Stimulated activated CD4-positive, alpha-beta T cell treated with anti-CD3 and anti-CD28 coated beads, TNF-alpha, amount 100 ng/mL, for 1 hour (primary cell): Measurements from ENCODE around the gene OR52E8.

ENCODE experiments used
- DNase-seq, 3 donors: peaks; one replicate each; pipeline ENCODE4 v3.0.0-alpha.2; 2020; ENCODE audit warnings: low read depth in 3 of 3, low spot score in 1 of 3

OR52E8 gene

DNA sequence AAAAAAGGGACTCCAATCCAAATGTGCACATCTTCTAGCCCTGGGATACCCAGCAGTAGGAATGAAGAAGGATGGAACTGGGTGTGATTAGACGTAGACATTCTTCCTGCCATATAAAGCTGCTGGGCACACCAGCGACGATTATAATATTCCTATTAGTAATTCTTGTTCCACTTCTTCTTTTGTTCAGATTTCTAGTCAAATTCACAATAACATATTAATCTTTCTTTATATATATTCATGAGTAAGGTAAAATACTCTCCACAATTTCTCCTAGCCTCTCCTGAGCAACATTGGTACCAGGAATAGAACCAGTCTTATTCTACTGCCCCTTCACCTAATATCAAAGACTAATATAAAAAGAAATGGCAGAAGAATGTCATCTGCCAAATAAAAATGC lies at the start of gene OR52E8:
OR52E8 (minus strand) TSS at position 101 of the 400 bp plus-strand sequence; CDS start at position 101, 0 bp downstream.
- DNase-seq = no peak

DNA sequence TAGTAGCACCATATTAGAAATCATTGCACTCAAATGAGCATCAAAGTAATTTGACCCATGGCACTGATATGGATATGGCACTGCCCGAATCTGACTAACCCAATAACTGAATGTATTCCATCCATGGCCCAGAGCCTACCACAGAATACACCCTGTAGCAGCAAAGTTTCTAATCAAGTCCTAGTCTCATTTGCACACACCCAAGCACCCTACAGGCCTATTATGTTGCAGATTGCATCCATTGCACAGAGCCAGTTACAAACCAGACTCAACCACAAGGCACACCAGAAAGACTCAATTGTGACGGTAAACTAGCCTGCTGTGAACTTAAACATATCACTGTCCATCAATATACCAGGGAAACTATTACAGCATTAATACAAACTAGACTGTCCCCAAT lies 42.0 kb upstream of the OR52E8 start:
- no peak for DNase-seq

DNA sequence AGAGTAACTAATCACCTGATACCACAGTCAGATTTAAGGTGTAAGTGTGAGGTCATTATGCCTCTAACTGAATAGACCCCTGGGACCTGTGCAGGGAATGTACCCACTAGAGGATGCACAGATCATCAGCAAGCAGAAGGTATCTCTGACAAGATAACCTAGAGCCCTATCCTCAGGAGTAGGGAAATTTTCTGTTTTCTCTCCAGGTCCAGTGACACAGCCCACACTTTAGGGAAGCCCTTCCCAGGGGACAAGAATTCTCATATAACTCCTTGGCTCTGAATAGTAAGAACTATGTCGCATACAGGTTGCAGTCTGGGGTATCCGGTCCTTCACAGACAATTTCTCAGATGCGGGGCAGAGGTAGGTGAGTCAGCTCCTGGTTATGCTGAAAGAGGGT lies 35.4 kb upstream of the OR52E8 start, which contains the start of gene OR52E5:
OR52E5 (plus strand) TSS at position 301 of the 400 bp plus-strand sequence. CDS start 7,569 bp downstream, outside the sequence.
- no peak for DNase-seq

GRCh38 chr11:5891216-5891800 lies 33.8 kb upstream of the OR52E8 start:
- DNase-seq = no peak

DNA sequence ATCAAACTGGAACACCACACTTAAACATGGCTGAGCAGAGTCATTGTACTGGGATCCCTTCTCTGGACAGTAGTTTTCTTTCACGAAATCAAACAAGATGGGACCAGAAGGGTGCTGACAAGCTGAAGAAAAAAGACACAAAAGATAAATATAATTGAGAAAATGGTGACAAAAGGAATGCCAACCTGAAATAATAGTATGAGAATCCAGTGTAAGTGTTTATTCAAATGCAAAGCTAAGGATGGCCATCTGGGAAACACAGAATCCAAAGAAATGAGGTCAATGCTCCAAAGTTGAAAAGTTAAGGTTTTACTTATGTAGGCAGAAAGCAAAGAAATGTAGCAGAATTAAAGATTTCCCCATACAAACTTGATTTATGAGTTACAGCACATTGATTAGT lies 30.2 kb upstream of the OR52E8 start:
- no peak for DNase-seq

- no peak for DNase-seq
These were observed 29.7 kb upstream of the OR52E8 start for GRCh38 chr11:5887172-5887571.

- no peak for DNase-seq
These were observed 24.3 kb upstream of the OR52E8 start for GRCh38 chr11:5881756-5882155.

DNA sequence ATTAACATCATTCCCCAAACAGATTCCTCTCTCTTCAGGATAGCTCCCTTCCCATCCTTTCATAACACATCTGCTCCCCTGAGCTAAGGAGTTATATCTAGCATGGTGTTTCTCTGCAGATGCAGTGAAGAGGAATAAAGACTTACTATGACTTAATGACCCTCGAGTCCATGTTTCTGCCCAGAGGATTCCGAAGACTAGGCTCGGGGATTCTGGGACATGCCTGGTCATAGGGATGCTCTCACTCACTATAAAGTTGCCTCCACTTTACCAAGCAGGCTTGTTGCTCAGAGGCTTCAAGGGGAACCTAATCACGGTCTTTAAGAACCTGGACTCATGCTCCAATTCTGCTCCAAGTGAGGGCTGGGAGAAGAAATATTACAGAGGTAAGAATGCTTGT lies 22.8 kb upstream of the OR52E8 start, which contains the start of gene OR52E4:
OR52E4 (plus strand) TSS at position 301 of the 400 bp plus-strand sequence. CDS start 3,664 bp downstream, outside the sequence.
- DNase-seq = no peak

DNA sequence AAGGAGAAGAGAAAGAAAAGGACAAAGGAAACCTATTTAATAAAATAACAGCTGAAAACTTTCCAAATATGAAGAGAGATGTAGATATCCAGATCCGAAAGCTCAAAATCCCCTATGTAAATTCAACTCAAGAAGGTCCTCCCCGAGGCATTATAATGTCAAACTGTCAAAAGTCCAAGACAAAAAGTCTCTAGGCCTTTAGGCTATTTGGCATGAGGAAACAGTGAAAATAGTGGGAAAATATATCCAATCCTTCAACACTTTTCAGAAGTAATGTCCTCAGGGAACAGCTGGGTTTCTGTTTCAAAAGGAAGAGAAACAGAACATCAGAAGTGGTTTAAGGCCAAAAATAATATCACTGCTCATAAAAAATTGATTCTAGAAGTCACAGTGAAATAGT lies 21.1 kb upstream of the OR52E8 start:
- DNase-seq = no peak

GRCh38 chr11:5865826-5866225 lies 8.3 kb upstream of the OR52E8 start:
- no peak for DNase-seq

GRCh38 chr11:5851002-5851401 lies 6.5 kb downstream of the OR52E8 start:
- DNase-seq = no peak

DNA sequence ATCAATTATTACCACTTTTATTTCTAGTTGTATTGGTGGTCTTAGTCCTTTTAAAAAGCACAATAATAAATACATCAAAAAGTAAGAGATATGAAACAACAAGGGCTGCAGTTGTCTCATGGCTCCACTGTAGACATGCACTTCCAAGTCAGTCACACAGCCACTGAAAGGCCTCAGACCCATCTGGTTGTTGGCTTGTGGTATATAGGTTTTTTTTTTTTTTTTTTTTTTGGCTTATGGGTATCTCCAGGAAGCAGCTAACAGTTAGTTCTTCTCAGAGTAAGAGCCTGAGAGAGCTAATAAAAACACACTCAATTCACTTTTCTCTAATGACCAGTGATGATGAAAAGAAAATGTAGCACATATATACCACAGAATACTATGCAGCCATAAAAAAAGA lies 9.8 kb downstream of the OR52E8 start:
- no peak for DNase-seq

GRCh38 chr11:5846701-5847100 lies 10.8 kb downstream of the OR52E8 start:
- no peak for DNase-seq

DNA sequence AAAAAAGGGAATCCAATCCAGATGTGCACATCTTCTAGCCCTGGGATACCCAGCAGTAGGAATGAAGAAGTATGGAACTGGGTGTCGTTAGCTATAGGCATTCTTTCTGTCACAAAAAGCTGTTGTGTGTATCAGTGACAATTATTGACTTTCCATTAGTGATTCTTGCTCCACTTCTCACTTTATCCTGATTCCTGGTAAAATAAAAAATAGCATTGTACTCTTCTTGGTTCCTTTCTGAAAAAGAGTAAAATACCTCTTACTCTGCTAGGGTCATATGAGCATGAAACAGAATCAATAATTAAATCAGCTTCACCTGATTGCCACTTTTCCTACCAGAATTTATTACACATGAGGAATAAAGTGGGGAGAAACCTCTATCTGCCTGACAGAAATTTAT lies 15.7 kb downstream of the OR52E8 start, which contains the start of gene OR52E6:
OR52E6 (minus strand) TSS at position 101 of the 400 bp plus-strand sequence; CDS start at position 101, 0 bp downstream.
- DNase-seq = no peak

DNA sequence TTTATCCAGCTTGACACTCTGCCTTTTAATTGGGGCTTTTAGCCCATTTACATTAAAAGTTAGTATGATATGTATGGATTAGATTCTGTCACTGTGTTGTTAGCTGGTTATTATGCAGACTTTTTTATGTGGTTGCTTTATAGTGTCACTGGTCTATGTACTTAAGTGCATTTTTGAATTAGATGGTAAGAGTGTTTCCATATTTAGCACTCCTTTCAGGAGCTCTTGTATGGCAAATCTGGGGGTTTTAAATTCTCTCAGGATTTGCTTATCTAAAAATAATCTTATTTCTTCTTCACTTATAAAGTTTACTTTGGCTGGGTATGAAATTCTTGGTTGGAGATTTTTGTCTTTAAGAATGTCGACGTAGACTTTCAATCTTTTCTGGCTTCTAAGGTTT lies 19.8 kb downstream of the OR52E8 start:
- DNase-seq = no peak

DNA sequence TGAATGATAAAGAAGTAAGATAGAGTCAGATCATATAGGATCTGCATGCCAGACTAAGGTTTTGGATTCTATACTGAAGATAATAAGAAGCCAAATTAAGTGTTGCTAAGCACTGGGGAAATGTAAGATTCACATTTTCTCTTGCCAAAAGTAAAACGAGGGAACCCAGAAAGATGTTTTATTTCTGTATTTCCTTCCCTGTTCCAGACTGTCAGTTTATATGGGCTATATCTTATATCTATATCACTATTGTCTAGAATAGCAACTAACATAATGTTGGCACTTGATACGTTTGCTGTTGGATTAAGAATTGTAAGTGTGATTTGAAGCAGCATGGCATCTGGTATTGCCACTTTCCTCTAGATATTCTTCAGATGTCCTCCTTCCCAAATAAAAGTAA lies 24.0 kb downstream of the OR52E8 start:
- DNase-seq = no peak

DNA sequence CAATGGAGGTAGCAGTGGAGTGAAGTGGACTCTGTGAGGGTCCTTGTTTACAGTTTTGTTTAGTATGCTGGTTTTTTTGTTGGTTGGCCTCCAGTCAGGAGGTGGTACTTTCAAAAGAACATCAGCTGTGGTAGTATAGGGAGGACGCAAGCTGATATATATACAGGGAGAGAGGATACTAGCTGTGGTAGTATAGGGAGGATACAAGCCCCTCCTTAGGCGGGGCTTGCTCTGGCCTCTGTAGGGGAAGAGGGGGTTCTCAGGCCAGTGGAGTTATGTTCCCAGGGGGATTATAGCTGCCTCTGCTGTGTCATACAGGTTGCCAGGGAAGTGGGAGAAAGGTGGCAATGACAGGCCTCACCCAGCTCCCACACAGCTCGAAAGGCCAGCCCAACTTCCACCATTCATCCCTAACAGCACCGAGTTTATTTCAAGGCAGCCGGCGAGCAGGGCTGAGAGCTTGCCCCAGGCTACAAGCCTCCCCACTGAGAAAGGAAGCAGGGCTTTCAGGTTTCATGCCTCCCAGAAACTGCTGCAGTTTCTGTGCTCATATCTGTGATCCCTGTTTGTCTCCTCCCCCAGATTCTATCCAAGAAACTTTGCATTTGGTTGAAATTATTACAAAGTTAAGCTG lies 26.2 kb downstream of the OR52E8 start:
- no peak for DNase-seq

DNA sequence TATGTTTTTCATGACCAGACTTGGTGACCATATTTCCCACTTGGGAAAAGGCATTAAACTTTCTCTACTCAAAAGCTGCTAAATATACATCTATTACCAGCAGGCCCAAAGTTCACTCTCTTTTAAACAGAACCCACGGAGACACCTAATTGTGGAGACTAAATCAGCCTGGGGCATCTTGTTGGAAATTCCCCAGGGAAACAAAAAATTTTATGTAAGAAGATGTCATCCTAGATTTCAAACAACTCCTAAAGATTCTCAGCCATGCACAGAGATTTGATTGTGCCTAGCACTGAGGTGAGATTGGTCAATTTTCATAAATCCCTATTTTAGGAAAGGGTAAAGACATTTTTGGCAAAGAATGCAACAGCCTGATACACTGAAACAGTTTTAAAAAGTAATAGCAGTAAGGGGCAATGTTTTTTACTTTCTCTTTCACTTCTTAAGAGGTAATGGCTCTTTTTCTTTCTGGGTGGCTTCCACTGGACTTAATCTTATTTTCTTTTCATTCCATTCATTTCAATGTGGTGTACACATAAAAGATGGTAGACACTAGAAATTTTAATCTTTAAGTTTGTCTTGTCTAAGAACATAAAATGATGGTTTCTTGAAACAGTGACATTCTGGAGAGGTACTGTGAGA lies 39.1 kb downstream of the OR52E8 start:
- no peak for DNase-seq

GRCh38 chr11:5815534-5815933 lies 42.0 kb downstream of the OR52E8 start:
- no peak for DNase-seq

- DNase-seq = no peak
These were observed 47.3 kb downstream of the OR52E8 start for GRCh38 chr11:5809905-5810795.

DNA sequence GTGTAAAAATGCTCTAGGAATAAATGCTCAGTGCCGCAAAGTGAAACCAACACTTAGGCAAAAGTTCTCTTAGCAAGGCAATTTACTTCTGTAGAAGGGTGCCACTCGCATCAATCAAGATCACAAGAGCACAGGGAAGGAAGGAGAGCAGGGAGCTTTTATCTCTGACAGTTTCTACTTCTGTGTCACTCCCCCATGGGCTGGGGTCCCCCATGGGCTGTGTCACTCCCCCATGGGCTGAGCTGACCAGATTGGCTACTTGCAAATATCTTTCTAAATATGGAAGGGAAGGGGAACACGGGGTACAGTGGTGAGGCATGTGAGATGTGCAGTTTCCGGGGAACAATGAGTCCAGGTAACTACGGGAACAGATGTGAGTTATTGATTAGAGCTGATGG lies 48.4 kb downstream of the OR52E8 start:
- no peak for DNase-seq
